SW480 (cell line): ENCODE measurements around the gene OR2T8.

Source experiments
- DNase-seq: peaks from one replicate; pipeline ENCODE4 v3.0.0-alpha.2; 2016; ENCODE audit warnings: low spot score

The OR2T8 gene

GRCh38 chr1:247962911-247963588, 43.0 kb downstream of the OR2T8 start:
- peak; percentile 39 for DNase-seq

GRCh38 chr1:247964933-247965332, 44.9 kb downstream of the OR2T8 start, which contains the start of gene OR2AK2:
Gene OR2AK2, plus strand, starts transcription at chr1:247965233. Its CDS starts 144 bp downstream, at chr1:247965377.
- no peak for DNase-seq

- no peak for DNase-seq
These were observed 46.6 kb downstream of the OR2T8 start for GRCh38 chr1:247966532-247967204.
